Fibroblast of the conjunctiva (primary cell): ENCODE measurements around the gene U2AF2.

Experiments used
- DNase-seq: peaks from one replicate; pipeline ENCODE4 v3.0.0-alpha.2; 2010; ENCODE audit warnings: low read depth

The U2AF2 gene

DNA sequence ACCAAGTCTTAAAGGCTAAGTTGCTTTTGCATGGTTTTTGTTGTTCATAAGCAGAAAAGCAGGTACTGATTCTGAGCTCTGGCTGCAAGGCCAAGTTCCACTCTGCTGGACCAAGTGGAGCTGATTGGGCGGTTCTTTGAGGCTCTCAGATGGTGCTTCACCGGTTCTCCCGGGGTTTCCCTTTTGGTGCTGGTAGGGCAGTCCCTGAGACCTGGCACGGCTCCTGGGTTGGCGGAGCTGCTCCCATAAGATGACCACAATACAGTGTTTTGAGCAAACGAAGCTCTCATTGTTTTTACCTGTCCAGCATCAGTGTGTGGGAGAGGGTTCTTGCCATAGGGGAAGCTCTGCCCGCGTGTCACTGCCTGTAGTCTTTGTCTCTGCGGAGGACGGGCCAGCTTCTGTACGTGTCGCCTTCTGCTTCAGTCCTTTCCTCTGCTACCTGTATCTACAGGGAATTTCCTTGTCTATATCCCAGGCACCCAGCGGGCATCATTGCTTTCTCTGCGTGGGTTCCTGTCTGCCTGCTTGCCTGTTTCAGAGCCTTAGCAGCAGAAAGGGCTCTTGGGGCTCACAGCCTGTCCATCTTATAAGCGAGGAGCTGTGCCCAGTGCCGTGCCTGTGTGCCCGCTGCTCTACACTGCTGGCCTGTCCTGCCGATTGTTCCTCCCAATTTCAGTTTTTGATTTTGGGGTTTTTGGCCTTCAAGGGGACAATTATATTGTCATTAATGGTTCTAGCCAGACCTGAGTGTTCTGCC lies 2.3 kb downstream of the U2AF2 start:
- no peak for DNase-seq

- no peak for DNase-seq
Measured at GRCh38 chr19:55658846-55659459, 4.1 kb downstream of the U2AF2 start.

DNA sequence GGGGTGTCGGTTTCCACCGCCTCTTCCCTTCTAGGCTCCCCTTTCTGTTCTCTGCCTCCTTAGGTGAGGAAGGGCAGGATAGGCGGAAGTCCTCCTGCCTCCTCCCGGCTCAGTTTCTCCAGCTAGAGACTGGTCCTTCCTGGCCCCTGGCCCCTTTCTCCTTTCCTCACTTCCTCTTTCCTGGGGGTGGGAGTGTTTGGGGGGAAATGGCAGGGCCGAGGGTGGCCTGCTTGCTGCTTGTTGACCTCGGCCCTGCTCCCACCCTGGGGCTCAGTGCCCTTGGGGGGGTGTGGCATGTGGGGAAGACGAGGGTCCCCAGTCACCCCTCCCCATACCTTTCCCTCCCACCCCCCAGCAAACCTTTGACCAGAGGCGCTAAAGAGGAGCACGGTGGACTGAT lies 5.0 kb downstream of the U2AF2 start:
- DNase-seq, result no peak

- no peak for DNase-seq
Measured at GRCh38 chr19:55660404-55660803, 5.6 kb downstream of the U2AF2 start.

- no peak for DNase-seq
Measured at GRCh38 chr19:55660991-55661390, 6.2 kb downstream of the U2AF2 start.

GRCh38 chr19:55661826-55662225 lies 7.0 kb downstream of the U2AF2 start:
- no peak for DNase-seq

GRCh38 chr19:55663846-55664536 lies 9.2 kb downstream of the U2AF2 start:
- no peak for DNase-seq

DNA sequence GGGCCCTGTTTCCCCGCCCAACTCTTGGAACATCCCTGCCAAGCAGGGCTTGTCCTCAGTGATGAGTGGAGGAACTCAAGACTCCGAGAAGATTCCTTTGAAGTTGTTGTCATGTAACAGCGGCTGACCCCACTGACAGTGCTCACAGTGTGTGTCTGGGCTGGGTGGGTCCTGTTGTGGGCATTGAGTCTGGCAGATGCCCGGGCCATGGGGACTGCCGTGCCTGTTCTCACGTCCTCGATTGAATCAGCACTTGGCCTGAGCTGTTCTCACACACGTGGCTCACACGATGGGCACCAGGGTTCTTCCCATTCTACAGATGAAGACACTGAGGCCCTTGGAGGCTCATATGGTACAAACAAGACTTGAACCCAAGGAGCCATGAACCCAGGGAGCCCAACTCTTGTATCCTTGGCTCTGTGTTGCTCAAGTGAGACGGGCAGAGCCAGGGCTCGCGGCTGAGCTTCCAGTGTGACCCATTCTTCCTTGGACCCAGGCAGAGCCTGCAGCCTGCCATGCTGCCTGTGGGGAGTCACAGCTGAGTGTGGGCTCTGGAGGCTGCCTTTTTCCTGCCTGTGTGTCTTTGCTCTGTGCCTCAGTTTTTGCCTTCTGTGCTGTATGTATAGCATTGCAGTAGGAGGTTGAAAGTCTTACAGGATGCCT lies 11.6 kb downstream of the U2AF2 start:
- no peak for DNase-seq

DNA sequence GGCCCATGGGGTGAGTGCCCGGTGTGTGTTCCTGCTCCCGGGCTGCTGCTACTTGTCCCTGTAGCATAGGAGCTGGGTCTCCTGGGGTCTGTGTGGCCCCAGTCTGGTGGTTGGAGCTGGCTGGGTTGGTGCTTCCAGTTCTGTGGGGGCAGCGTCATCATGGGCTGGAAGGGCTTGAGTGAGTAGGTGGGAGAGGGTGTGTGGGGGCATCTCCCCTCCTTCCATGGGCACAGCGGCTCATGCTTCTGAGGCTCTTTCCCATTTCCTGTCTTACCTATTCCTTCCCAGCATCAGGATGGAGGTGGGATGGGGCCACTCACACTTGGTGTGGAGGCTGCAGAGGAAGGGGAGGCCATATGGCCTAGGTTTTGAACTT lies 12.2 kb downstream of the U2AF2 start:
- no peak for DNase-seq

- DNase-seq, result no peak
Measured at GRCh38 chr19:55667511-55667910, 12.7 kb downstream of the U2AF2 start.

GRCh38 chr19:55667958-55668357 lies 13.1 kb downstream of the U2AF2 start:
- no peak for DNase-seq

DNA sequence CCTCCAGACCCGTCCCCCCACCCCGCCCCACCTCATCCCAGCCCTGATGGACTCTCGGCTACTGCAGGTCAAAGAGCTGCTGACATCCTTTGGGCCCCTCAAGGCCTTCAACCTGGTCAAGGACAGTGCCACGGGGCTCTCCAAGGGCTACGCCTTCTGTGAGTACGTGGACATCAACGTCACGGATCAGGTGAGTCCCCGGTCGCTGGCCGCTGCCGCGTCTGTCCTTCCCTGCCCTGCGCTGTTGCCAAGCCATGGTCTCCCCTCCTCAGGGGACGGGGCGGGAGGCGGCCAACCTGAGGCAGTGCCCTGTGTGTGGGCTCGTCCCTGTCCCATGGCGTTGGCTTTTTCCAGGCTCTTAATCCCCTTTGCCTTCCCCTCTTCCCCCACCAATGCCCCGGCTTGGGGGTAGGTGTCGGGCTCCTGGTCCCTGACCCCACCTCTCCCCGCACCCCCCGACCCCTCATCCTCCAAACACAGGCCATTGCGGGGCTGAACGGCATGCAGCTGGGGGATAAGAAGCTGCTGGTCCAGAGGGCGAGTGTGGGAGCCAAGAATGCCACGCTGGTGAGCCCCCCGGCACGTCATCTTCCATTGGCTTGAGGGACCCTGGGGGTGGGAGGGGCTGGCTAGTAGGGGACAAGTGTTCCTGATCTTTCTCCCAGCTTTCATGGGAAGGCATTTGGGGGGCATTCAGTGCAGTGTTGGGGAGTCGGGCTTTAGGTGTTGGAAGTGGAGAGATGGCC lies 13.9 kb downstream of the U2AF2 start:
- DNase-seq, result no peak

DNA sequence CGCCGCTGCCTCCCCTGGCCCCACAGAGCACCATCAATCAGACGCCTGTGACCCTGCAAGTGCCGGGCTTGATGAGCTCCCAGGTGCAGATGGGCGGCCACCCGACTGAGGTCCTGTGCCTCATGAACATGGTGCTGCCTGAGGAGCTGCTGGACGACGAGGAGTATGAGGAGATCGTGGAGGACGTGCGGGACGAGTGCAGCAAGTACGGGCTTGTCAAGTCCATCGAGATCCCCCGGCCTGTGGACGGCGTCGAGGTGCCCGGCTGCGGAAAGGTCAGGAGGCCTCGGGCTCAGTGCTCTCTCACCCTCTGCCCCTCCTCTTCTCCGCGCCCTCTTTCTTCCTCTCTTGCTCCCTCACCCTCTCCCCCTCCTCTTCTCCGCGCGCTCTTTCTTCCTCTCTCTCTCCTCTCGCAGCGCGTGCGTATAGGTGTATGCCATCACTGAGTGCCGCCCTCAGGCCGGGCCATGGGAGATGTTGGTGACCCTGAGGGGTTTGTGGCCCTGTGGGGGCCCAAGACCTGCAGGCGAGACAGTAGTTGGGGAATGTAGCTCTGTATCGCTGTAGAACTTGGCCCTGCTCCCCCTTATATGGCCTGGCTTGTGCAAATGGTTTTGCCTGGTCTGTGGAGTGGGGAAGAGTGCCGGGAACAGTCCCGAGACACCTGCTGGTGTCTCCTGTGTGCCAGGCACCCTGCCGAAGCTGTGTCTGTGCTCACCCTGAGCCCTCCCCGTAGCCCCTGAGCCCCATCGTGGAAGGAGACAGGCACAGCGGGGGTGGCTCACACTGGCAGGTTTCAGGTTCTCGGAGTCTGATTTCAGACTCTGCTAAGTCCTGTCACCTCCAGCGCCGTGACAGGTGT lies 14.8 kb downstream of the U2AF2 start:
- DNase-seq, result no peak

DNA sequence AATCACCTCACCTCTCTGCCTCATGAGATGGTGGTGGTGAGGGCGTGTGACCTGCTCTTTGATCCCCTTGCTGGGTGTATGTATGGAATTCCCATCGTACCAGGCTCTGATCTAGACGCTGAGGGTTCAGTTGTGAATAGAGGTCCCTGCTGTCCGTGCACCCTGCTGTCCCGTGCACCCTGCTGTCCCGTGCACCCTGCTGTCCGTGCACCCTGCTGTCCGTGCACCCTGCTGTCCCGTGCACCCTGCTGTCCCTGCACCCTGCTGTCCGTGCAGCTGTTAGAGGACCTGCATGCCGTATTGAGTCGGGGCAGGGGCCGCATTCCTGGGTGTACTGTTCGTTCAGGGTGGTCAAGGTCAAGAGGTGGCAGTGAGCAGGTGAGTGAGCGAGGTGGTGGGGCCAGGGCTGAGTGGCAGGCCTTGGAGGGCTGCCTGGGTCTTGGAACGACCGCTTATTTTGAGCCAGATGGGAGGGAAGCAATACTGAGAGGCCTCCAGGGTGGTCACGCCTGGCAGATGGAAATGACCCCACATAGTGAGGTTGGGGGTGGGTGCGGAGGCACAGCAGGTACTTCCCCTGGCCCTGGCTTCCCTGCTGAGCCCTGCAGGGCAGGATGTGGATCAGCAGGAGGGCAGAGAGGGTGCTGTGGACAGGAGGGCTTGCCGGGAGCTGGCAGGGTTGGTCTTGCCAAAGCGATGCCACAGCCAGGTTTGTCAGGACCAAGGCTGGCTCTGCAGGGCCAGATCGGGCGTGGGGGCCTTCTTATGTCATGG lies 15.6 kb downstream of the U2AF2 start:
- DNase-seq, result no peak

GRCh38 chr19:55671054-55671378 lies 16.2 kb downstream of the U2AF2 start:
- DNase-seq, result no peak

GRCh38 chr19:55672418-55672817 lies 17.6 kb downstream of the U2AF2 start:
- no peak for DNase-seq

DNA sequence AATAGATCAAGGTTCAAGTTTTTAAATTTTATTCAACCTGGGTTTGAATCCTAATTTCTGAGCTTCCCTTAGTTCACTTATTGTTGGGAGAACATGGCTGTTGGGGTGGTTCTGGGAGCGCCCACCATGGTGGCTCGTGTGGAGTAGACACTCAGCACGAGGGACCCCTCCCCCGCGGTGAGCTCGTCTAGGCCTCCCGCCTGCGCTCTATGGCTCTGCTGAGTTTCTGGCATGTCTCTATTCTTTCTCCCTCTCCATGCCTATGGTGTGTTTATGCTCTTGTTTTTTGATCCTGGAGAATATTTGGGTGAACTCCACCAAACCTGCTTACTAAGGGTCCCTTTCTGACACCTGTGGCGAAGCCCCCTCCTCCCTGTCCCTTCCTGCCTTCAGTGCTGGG lies 18.6 kb downstream of the U2AF2 start:
- DNase-seq, result no peak

DNA sequence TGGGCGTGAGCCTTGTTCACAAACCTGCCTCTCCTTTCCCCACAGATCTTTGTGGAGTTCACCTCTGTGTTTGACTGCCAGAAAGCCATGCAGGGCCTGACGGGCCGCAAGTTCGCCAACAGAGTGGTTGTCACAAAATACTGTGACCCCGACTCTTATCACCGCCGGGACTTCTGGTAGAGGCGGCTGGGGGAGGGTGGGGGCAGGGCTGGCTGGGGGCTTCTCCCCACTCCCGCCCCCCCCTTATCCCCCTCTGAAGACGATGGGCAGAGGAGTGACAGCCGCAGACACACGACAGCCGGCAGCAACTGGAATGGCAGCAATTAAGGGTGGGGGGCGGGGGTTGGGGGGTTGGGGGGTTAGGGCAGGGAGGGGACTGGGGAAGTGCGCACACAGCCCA lies 19.1 kb downstream of the U2AF2 start:
- DNase-seq, result no peak

GRCh38 chr19:55674459-55674840 lies 19.6 kb downstream of the U2AF2 start:
- DNase-seq, result no peak

DNA sequence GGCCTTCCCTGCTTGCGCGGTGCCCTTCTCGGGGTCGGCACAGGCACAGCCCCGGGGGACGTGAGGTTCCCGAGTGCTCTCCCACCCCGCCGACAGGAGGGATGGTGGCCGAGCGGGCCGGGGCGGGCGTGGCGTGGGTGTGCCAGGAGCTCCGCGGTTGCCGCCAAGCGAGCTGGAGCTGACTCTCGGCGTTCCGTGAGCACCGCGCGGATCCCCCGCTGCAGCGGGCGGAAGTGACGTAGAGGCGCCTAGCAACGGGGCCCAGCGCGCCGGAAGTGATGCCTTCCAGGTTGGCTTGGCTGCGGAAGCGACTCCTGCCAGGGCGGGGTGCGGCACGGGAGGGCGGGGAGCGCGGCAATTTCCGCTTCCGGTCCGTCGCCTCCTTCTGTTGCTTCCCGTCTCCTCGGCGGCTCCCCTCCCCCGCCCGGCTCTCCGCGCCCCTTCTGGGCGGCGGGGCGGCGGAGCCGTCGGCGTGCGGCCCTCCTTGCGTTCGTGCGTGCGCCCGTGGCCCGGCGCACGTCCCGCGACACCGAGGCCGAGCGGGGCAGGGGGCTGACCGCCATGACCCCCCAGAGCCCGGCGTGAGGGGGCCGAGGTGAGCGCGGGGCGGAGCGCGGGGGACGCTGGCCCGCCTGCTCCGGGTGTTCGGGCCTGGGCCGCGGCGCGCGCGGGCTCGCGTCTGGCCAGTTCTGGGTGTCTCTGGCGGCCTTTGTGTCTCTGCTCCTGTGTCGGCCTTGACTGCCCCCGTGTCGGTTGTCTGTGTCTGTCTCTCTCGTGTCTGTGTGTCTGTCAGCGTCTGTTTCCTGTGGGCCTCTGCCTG lies 20.2 kb downstream of the U2AF2 start, which contains the start of gene EPN1:
EPN1 (plus strand) TSS at position 386 of the 820 bp plus-strand sequence. CDS start 3,402 bp downstream, outside the sequence.
- peak; percentile 93 for DNase-seq
